SK-MEL-5 (cell line): ENCODE measurements around the gene SFT2D2. TPM values are rescaled to one million over a fixed set of nuclear protein-coding genes. Genes with fewer than 3 reads are reported as not detected.
A peak's percentile ranks its signal among the peaks of the same experiment; 100 is the strongest.

Experiments used
- DNase-seq: peaks from one replicate; pipeline ENCODE4 v3.0.0-alpha.2; 2016; ENCODE audit warnings: low read depth, low spot score
- in situ Hi-C: cut with HindIII; loops from 2 replicates; pipeline ENCODE4 v1.10.0; 2016; ENCODE audit warnings: low sequenced_read_pairs, high pct_unique_total_duplicates, low pct_unique_long_range_greater_than_20kb
- total RNA-seq: library from RNA; depleted of rRNA; stranded (reverse); fragments of >200 nt; shearing (Covaris generic); gene quantifications from 2 replicates; pipeline ENCODE4 v1.2.3, GENCODE V29; 2014

Gene SFT2D2
- total RNA-seq, 1 experiment from 2014 or later = 65.8 TPM

DNA sequence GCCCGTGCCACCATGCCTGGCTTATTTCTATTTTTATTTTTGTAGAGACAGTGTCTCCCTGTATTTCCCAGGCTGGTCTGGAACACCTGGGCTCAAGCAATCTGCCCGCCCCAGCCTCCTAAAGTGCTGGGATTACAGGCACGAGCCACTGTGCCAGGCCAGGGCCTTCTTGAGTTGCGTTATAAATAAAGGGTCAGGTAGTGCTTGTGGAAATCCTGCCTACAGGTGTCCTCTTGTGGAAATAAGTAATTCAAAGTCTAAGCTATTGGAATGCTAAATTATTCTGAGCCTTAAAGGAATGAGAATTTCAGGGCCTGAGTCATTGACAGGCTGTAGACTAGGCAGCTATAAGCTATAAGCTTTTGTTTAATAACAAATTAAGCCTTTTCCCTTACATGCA is 8.1 kb upstream of the SFT2D2 start:
- in situ Hi-C loops = no loop called here

DNA sequence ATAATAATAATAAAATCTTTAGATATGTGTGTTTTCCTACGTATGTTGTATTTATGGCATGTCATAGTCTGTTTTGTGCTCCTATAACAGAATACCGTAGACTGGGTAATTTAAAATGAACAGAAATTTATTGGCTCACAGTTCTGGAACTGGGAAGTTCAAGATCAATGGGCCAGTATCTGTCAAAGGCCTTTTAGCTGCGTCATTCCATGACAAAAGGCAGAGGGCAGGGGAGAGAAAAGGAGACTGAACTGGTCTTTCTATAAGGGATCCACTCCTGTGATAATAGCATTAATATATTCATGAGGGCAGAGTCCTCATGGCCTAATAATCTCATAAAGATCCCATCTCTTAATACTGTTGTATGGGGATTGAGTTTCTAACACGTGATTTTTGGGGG is 7.1 kb upstream of the SFT2D2 start:
- in situ Hi-C loops = no loop called here
- DNase-seq = no peak

More for the DNA sequence above, 8.1 kb upstream of the SFT2D2 start:
- no peak for DNase-seq

DNA sequence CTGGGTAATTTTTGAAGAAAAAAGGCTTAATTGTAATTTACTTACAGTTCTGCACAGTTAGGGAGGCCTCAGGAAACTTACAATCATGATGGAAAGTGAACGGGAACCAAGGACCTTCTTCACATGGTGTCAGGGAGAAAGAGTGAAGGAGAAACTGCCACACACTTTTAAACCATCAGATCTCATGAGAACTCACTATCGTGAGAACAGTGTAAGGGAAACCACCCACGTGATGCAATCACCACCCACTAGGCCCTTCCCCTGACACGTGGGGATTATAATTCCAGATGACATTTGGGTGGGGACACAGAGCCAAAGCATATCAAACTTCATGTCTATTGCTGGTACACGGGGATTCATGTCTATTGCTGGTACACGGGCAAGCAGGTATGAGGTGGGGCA is 5.3 kb upstream of the SFT2D2 start:
- in situ Hi-C loops = no loop called here
- DNase-seq = peak; percentile 69

DNA sequence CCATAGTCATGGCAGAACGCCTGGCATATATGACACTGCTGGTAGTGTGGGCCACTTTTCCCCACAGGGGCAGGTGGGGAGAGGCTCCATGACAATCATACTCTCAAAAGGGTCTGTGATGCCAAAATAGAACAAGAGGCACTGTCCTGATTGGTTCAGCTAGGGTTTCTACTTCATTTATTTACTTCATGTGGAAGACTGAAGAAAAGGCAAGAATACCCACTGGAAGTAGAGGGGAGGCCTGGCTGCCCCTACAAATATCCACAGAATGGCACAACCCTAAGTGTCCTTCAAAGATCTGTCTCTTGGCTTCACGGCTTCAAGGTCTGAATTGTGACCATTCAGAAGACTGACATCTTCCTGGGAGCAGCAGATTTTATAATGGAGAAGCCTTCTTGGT is 4.5 kb upstream of the SFT2D2 start:
- DNase-seq = no peak
- in situ Hi-C loops = no loop called here

DNA sequence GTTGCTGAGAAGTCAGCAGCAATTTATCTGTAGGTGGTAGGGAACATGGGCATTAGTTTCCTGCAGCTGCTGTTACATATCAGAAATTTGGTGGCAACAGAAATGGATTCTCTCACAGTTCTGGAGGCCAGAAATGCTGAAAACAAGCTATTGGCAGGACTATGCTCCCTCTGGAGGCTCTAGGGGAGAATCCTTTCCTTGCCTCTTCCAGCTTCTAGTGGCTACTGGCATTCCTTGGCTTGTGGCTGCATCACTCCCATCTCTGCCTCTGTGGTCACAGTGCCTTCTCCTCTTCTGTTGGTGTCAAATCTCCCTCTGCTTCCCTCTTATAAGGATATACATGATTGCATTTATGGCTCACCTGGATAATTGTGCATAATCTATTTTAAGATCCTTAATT is 2.5 kb upstream of the SFT2D2 start:
- no peak for DNase-seq
- in situ Hi-C loops = no loop called here

DNA sequence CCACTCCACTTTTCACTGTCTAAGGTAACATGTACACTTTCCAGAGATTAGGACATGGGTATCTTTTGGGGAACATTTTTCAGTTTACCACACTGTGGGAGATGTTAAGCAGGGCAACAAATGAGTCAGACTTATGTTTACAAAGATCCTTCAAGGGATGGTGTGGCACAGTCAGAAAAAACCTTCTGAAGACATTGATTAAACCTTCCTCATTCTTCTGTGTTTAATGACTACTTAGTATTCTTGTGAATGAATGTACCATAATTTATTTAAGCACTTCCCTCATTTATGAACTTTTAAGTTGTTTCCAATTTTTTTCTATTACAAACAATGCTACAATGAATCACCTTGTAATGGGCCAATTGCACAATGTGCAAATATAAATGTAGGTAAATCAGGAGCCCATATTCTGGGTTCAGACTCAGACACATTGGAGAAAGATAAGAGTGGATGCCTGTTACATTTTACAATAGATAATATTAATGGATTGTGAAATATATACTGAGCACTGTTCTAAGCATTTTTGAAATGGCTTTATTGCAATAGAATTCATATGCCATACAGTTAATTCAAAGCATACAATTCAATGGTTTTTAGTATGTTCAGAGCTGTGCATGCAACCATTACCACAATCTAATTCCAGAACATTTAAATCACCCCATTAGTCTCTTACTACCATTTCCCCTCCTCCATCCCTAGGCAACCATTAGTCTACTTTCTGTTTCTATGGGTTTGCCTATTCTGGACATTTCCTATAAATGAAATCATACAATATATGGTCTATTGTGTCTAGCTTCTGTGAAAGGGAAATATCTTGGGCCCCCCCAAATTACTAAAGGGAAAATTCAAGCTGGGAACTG is 1.9 kb upstream of the SFT2D2 start:
- DNase-seq = no peak
- in situ Hi-C loops = no loop called here

DNA sequence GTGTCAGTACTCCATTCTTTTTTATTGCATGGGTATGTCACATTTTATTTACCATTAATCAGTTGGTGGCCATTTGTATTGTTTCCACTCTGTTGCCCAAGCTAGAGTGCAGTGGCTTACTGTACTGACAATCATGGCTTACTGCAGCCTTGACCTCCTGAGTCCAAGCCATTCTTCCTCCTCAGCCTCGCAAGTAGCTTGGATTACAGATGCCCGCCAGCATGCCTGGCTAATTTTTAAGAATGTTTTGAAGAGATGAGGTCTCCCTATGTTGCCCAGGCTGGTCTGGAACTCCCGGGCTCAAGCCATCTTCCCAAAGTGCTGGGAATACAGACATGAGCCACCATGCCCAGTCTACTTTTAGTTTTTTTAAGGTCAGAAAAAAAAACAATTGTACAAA is 813 bp upstream of the SFT2D2 start:
- DNase-seq = no peak
- in situ Hi-C loops = no loop called here

DNA sequence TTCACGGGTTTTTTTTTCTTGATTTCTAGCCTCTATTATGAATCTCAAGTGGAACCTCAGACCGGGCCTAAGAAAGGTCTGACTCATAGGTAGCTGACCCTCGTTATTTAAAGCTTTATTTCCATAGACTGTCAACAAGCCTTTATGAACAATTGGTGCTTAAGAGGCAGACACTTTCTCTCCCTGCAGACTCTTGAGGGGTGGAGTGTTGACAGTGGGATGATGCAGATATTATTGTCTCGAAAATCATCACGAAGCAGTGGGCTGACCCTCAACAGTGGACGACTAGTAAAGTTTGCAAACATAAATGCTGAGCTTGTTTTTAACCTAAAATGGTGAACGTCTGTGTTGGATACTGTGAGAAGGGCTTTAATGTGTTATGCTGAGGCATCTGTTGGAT is 1.8 kb downstream of the SFT2D2 start:
- DNase-seq = peak; percentile 40
- in situ Hi-C loops = no loop called here

DNA sequence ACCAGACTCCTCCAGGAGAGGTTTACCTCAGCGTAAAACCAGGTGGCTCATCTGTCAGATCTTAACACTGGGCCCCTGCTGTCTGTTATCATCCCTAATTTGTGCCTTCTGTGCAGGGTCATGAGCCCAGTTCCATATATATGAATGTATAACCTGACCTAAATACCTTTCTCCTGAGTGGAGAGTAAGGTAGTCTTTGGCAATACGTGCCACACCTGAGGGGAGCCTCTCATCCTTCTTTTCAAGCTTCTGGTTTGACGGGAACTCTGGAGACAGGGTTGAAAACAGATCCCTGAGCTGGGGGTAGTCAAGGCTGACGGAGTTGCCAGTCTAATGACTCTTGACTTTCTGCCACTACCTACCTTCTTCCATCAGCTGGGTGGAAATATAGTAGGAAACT is 4.1 kb downstream of the SFT2D2 start:
- DNase-seq = no peak
- in situ Hi-C loops = no loop called here

DNA sequence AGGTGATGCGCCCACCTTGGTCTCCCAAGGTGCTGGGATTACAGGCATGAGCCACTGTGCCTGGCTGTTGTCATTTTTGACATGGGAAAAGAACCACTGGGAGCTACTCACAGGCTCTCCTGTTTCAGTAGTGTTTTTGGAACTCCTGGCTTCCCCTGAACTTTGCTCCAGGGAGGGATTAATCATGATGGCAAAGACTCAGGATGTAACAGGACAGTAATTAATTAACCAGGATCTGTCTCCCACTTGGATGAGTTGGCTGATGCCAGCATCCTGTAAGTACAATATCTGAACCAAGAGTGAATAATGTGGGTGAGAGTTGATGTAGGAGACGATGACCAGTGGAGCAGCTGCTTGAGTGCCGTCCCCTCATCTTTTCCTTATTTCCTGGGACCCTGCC is 4.9 kb downstream of the SFT2D2 start:
- DNase-seq = no peak
- in situ Hi-C loops = no loop called here

DNA sequence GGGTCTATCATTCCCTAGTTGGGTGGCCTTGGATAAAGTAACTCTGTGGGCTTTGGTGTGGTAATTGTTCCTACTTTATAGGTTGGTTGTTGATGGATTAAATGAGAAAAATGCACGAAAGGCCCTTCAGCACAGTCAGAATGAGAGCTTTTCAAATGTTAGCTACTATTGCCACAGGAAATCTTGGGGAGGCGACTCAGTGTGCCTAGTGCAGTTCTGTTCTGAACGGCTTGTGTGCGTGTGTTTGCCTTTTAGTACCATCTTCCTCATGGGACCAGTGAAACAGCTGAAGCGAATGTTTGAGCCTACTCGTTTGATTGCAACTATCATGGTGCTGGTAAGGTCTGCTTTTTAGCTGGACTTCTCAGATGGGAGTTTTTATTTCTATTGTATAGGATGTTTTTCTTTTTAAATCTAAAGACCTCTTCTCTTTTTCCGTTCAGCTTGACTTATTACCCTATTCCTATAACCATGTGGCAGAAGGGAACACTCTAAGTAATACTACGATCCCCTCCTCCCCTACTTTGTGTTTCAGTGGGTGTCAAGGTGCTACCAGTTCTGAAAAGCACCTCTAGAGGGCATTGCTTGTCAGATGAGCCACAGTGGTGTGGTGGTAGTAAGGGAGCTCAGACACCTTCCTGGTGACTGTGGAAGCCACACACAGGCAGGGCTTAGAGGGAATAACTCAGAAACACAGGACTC is 9.2 kb downstream of the SFT2D2 start:
- in situ Hi-C loops = no loop called here
- DNase-seq = peak; percentile 88

DNA sequence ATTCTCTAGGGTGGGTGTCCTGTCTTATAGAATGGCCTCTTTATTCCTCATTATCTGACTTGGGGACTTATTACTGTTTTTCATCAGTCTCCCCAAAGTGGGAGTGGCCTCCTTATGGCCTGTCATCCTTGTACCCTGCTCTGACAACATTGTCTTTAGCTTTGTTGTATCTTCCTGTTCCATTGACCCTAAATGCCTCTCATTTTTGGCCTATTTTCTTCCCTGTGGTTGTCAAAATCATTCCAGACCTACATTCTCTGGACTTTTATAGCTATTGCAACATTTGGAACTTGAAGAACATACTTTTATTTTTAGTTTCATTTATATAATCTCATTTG is 9.7 kb downstream of the SFT2D2 start:
- no peak for DNase-seq
- in situ Hi-C loops = no loop called here

DNA sequence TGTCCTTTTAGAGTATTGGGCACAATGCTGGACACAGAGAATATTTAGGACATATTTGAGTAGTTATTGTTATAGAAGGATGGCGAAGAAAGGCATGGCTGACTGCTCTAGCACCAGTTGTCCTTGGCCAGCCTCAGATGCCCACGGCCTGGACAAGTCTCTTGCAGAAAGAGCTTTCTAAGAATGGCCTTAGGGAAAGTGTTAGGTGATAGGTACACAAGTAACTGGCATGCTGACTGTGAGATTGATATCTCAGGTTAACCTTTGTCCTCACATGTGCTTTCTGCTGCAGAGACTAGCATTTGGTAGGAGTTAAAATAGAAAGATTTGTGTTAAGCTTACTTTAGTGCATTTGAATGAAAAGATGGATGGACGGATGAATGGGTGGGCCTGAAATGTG is 10.1 kb downstream of the SFT2D2 start:
- DNase-seq = no peak
- in situ Hi-C loops = no loop called here

DNA sequence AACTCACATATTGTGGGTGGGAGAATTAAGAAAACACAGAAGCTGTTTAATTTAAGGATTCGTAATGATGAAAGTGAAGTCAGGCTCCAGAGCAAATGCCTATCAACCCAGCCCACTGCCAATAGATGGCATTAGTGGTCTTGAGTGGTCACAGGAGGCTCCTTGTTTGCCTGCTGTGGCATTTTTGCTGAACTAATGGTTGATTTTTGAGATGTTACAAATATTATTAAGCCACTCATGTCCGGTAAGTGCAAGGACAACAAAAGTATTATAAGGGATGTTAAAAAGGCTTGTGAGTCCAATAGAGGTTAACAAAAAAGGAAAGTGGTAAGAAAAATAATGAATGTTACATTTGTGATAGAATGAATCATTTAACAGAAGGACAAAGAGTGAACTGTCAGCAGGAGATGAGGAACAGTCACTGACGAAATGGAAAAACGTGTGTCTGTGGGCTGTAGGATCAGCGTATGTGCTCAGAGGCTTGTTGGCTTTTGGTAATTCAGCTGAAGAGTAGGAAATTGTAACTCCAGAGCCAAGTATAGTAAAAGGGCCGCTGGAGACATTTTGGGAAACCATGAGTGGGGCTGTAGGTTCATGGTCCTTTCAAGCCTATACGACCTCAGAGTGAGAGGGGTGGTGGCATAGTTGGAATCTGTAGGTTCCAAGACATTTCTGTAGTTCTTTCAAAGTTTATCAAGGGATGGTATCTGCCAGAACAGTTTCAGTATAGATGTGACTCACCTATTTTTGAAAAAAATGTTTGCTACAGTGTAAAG is 11.2 kb downstream of the SFT2D2 start:
- in situ Hi-C loops = no loop called here

DNA sequence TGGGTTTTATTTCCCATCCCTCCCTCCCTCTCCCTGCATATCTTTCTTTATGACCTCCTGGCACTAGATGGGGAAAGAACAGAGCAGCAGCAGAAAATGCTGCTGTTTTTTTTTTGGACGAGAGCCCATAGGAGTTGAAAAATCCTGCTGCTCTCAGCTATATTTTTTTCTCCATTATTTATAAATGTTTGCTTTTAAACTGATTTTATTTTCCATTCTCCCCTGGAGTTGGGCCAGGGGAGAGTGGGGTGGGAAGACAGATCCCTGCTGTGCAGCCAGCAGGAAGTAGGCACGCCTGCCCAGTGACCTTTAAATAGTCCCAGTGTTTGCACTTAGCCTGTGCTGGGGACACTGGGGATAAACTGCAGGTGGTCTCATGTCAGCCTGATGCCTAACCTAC is 17.4 kb downstream of the SFT2D2 start:
- no peak for DNase-seq
- in situ Hi-C loops = no loop called here

More for the DNA sequence above, 11.2 kb downstream of the SFT2D2 start:
- peak; percentile 96 for DNase-seq

DNA sequence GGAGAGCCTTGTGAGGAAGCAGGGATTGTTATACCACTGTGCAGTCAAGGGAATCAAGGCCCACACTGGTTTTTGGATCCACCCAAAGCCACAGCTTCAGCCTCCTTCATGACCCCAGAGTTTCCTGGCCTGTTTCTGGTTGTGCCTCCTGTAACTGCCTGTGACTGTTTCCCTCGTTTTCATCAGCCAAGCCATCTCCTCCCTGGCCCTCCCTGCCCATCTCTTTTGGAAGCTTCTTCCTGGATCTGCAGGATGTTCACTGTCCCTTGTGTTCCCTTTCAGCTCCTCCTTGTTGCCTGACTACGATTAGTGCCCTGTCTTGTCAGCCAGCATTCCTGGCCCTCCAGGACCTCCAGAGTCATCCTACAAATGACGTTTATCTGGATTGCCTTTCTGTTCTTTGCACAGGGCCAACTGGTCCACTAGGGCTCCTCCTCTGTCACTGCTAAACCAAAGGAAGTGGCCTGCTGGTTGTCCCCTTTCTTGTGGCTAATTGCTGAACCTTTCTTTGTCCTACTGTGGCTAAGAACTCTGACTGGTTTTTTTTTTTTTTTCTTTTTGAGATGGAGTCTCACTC is 17.9 kb downstream of the SFT2D2 start:
- no peak for DNase-seq
- in situ Hi-C loops = no loop called here

DNA sequence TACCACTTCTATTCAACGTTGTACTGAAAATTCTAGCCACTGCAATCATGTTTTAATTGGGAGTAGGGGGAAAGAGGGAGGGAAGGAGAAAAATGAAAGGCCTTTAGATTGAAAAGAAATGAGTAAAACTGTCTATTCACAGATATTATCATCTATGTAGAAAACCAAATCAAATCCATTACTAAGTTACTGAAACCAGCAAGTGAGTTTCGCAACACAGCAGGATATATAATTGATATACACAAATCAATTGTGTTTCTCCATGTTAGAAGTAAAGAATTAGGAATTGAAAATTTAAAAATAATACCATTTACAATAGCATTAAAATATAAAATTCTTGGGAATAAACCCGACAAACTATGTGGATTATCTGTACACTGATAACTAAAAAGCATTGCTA is 19.2 kb downstream of the SFT2D2 start:
- no peak for DNase-seq
- in situ Hi-C loops = no loop called here

DNA sequence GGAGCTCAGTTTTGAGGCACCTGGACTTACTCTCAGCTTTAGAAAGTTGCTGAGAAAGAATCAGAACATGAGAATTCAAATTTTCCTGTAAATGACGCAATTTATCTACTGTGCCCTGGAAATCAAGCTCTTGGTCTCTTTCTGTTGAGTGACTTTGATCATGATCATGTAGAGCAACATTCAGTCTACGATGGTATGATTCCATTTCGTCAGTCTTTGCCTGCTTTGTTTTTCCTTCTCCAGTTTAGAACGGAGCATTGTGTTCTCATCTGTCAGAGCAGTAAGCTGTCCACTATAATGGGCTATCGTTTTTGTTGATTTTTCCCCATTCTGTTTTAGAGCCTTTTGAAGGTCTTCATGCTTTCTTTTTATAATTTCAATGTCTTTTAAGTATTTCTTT is 20.7 kb downstream of the SFT2D2 start:
- in situ Hi-C loops = no loop called here
- no peak for DNase-seq
